ENCODE measurements around the gene CST1. TPM values are rescaled to one million over a fixed set of nuclear protein-coding genes. Genes with fewer than 3 reads are reported as not detected.

Gene CST1
- total and polyA plus RNA-seq, 4 donors = not detected

GRCh38 chr20:23752481-23753193 lies 1.9 kb upstream of the CST1 start:
- Histone ChIP-seq H3K36me3 (ENCODE audit: control insufficient read depth in 4 of 4, insufficient read depth in 3 of 4, low read depth in 1 of 4, low read length in 3 of 4) (no peaks in the 10 kb centered on the region), H3K9ac (ENCODE audit: low read depth in 1 of 2, low read length in 2 of 2) (no peak overlapping the region), H3K27ac (ENCODE audit: low read depth in 1 of 2, low read length in 2 of 2) (no peak overlapping the region), H3K4me1 (ENCODE audit: control insufficient read depth in 4 of 4, insufficient read depth in 4 of 4, low read length in 3 of 4) (no peaks in the 10 kb centered on the region), H3K4me3 (ENCODE audit: low read depth in 1 of 3, low read length in 3 of 3) (no peak overlapping the region), H3K27me3 (ENCODE audit: control insufficient read depth in 4 of 4, insufficient read depth in 4 of 4, low read length in 3 of 4) (no peaks in the 10 kb centered on the region), H3K9me3 (ENCODE audit: control insufficient read depth in 4 of 4, low read length in 3 of 4) (no peaks in the 10 kb centered on the region)
- DNase-seq (ENCODE audit: low spot score) = no peak
- TF ChIP-seq TAF1 (conservative IDR thresholded peaks at IDR 0.05) (no peak), HNF4A (conservative IDR thresholded peaks at IDR 0.05) (no peak), RXRA (IDR thresholded peaks at IDR 0.05) (no peak), NR2F2 (IDR thresholded peaks at IDR 0.05) (no peak), FOXA2 (IDR thresholded peaks at IDR 0.05) (no peak), RAD21 (IDR thresholded peaks at IDR 0.05) (no peak), CTCF (IDR thresholded peaks at IDR 0.05; ENCODE audit: low read depth, low read length, missing input control) (no peak), GABPA (IDR thresholded peaks at IDR 0.05 in 1 of 2, conservative IDR thresholded peaks at IDR 0.05 in 1 of 2) (no peak), EGR1 (IDR thresholded peaks at IDR 0.05; ENCODE audit: low read depth in 2 of 2) (no peak), HNF4G (IDR thresholded peaks at IDR 0.05) (no peak), ATF3 (IDR thresholded peaks at IDR 0.05) (no peak)
- 80% methylated on average over 11 of the region's 11 CpGs for WGBS

GRCh38 chr20:23752019-23752418 lies 1.3 kb upstream of the CST1 start:
- H3K9me3 ChIP-seq (ENCODE audit: control insufficient read depth in 4 of 4, low read length in 3 of 4) = no peaks in the 10 kb centered on the region
- H3K4me3 ChIP-seq (ENCODE audit: low read depth in 1 of 3, low read length in 3 of 3) = no peak overlapping the region
- H3K9ac ChIP-seq (ENCODE audit: low read depth in 1 of 2, low read length in 2 of 2) = no peak overlapping the region
- DNase-seq (ENCODE audit: low spot score) = no peak
- no peak overlapping the region for H3K27ac ChIP-seq (ENCODE audit: low read depth in 1 of 2, low read length in 2 of 2)
- no peaks in the 10 kb centered on the region for H3K36me3 ChIP-seq (ENCODE audit: control insufficient read depth in 4 of 4, insufficient read depth in 3 of 4, low read depth in 1 of 4, low read length in 3 of 4)
- no peaks in the 10 kb centered on the region for H3K4me1 ChIP-seq (ENCODE audit: control insufficient read depth in 4 of 4, insufficient read depth in 4 of 4, low read length in 3 of 4)
- no peaks in the 10 kb centered on the region for H3K27me3 ChIP-seq (ENCODE audit: control insufficient read depth in 4 of 4, insufficient read depth in 4 of 4, low read length in 3 of 4)
- TF ChIP-seq ZBTB33 (IDR thresholded peaks at IDR 0.05) (no peak), MAX (IDR thresholded peaks at IDR 0.05) (no peak), CTCF (IDR thresholded peaks at IDR 0.05; ENCODE audit: low read depth, low read length, missing input control) (no peak), NR2F2 (IDR thresholded peaks at IDR 0.05) (no peak), FOXA1 (IDR thresholded peaks at IDR 0.05) (no peak), HNF4A (conservative IDR thresholded peaks at IDR 0.05) (no peak)
- 76% methylated on average over 4 of the region's 4 CpGs for WGBS

Measured in liver (tissue), 9 donors.